ENCODE measurements around the gene KCNMB1.

The KCNMB1 gene

GRCh38 chr5:170410401-170410800 is 21.2 kb upstream of the KCNMB1 start:
- Histone ChIP-seq H3K9ac (ENCODE audit: low read depth, low read length, poor library complexity, severe bottlenecking) (no peak overlapping the region), H2AFZ (ENCODE audit: low read length) (no peak overlapping the region), H3K4me3 (ENCODE audit: low read length, poor library complexity, severe bottlenecking) (no peak overlapping the region), H4K20me1 (ENCODE audit: insufficient read depth, low read length, poor library complexity, severe bottlenecking) (no peaks in the 10 kb centered on the region), H3K36me3 (ENCODE audit: insufficient read depth, low read length) (no peaks in the 10 kb centered on the region), H3K27me3 (ENCODE audit: insufficient read depth, low read length, poor library complexity, severe bottlenecking) (no peaks in the 10 kb centered on the region), H3K9me2 (replicated peaks; ENCODE audit: low read depth, low read length) (no peaks in the 10 kb centered on the region), H3K79me2 (ENCODE audit: insufficient read depth, low read length) (no peaks in the 10 kb centered on the region), H3K4me1 (ENCODE audit: insufficient read depth, low read length, poor library complexity, severe bottlenecking) (no peaks in the 10 kb centered on the region), H3K4me2 (ENCODE audit: low read depth, low read length, poor library complexity, severe bottlenecking) (no peak overlapping the region), H3F3A (ENCODE audit: low read depth) (no peaks in the 10 kb centered on the region), H3K9me3 (ENCODE audit: insufficient read depth, low read depth, low read length) (no peaks in the 10 kb centered on the region)
- TF ChIP-seq CTCF (conservative IDR thresholded peaks at IDR 0.05; ENCODE audit: low read length) (no peak), EZH2phosphoT487 (IDR thresholded peaks at IDR 0.05; ENCODE audit: borderline replicate concordance) (no peak)

GRCh38 chr5:170408877-170409660 is 19.9 kb upstream of the KCNMB1 start:
- no peaks in the 10 kb centered on the region for H3K9me3 ChIP-seq (ENCODE audit: insufficient read depth, low read depth, low read length)
- no peaks in the 10 kb centered on the region for H3F3A ChIP-seq (ENCODE audit: low read depth)
- H3K4me3 ChIP-seq (ENCODE audit: low read length, poor library complexity, severe bottlenecking) = no peak overlapping the region
- no peak overlapping the region for H3K9ac ChIP-seq (ENCODE audit: low read depth, low read length, poor library complexity, severe bottlenecking)
- no peaks in the 10 kb centered on the region for H3K4me1 ChIP-seq (ENCODE audit: insufficient read depth, low read length, poor library complexity, severe bottlenecking)
- H3K79me2 ChIP-seq (ENCODE audit: insufficient read depth, low read length) = no peaks in the 10 kb centered on the region
- H3K9me2 ChIP-seq (replicated peaks; ENCODE audit: low read depth, low read length) = no peaks in the 10 kb centered on the region
- no peaks in the 10 kb centered on the region for H3K36me3 ChIP-seq (ENCODE audit: insufficient read depth, low read length)
- no peak overlapping the region for H3K4me2 ChIP-seq (ENCODE audit: low read depth, low read length, poor library complexity, severe bottlenecking)
- TF ChIP-seq CTCF (conservative IDR thresholded peaks at IDR 0.05; ENCODE audit: low read length) (no peak), EZH2phosphoT487 (IDR thresholded peaks at IDR 0.05; ENCODE audit: borderline replicate concordance) (no peak)
- no peak overlapping the region for H2AFZ ChIP-seq (ENCODE audit: low read length)
- no peaks in the 10 kb centered on the region for H4K20me1 ChIP-seq (ENCODE audit: insufficient read depth, low read length, poor library complexity, severe bottlenecking)
- H3K27me3 ChIP-seq (ENCODE audit: insufficient read depth, low read length, poor library complexity, severe bottlenecking) = no peaks in the 10 kb centered on the region

GRCh38 chr5:170408226-170408625 is 19.1 kb upstream of the KCNMB1 start:
- Histone ChIP-seq H2AFZ (ENCODE audit: low read length) (no peak overlapping the region), H3K9ac (ENCODE audit: low read depth, low read length, poor library complexity, severe bottlenecking) (no peak overlapping the region), H3K9me2 (replicated peaks; ENCODE audit: low read depth, low read length) (no peaks in the 10 kb centered on the region), H3K4me3 (ENCODE audit: low read length, poor library complexity, severe bottlenecking) (no peak overlapping the region), H3K4me1 (ENCODE audit: insufficient read depth, low read length, poor library complexity, severe bottlenecking) (no peaks in the 10 kb centered on the region), H3K79me2 (ENCODE audit: insufficient read depth, low read length) (no peaks in the 10 kb centered on the region), H4K20me1 (ENCODE audit: insufficient read depth, low read length, poor library complexity, severe bottlenecking) (no peaks in the 10 kb centered on the region), H3K9me3 (ENCODE audit: insufficient read depth, low read depth, low read length) (no peaks in the 10 kb centered on the region), H3K27me3 (ENCODE audit: insufficient read depth, low read length, poor library complexity, severe bottlenecking) (no peaks in the 10 kb centered on the region), H3K36me3 (ENCODE audit: insufficient read depth, low read length) (no peaks in the 10 kb centered on the region), H3F3A (ENCODE audit: low read depth) (no peaks in the 10 kb centered on the region), H3K4me2 (ENCODE audit: low read depth, low read length, poor library complexity, severe bottlenecking) (no peak overlapping the region)
- TF ChIP-seq CTCF (conservative IDR thresholded peaks at IDR 0.05; ENCODE audit: low read length) (no peak), EZH2phosphoT487 (IDR thresholded peaks at IDR 0.05; ENCODE audit: borderline replicate concordance) (no peak)

Measured in Loucy (cell line).